NCI-H774 (cell line): ENCODE results near the gene FYN.

Experiments
- DNase-seq: peaks from one replicate; lab custom pipeline; 2025; lab: John Stamatoyannopoulos, UW

FYN gene

DNA sequence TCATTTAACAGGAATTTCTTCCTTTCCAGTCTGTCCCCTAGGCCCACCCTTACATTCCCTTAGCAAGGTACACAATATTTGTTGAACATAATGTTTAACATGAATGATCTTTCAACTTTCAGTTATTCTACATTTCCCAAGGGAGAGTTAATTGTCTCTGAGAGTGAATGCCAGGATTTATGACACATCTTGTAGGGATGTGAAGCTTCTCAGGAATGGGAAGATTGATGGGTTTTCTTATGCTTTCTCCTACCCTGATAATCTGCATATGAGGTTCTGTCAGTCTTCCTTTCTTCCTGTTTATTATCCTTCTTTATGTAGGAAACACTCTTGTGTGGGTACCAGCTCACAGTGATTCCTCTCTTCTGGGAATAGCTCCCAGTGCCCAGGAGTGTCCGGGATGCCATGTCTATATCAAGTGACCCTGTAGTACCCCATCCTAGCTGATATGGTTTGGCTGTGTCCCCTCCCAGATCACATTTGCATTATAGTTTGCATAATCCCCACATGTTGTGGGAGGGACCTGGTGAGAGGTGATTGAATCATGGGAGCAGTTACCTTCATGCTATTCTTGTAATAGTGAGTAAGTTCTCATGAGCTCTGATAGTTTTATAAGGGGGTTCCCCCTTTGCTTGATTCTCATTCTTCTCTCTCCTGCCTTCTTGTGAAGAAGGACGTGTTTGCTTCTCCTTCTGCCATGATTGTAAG is 7.1 kb upstream of the FYN start:
- no peak for DNase-seq

DNA sequence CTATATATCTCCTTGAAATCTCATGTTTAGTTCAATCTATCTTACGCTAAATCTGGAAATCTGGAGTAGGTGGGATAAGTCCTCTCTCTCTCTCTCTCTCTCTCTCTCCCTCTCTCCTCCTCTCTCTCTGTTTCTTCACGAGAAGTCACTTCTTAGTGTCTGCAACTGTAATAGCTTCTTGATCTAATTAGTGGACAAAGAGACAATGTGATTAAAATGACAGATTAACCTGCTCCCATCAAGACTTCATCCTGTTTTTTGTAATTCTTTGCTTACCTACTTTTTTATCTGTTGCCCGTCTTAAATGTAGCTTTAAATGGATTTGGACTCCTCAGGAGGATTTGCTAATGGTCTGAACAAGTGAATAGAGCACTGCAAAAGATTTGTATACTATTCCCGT is 2.5 kb upstream of the FYN start:
- no peak for DNase-seq

- DNase-seq: peak; percentile 62
These were observed 768 bp upstream of the FYN start for GRCh38 chr6:111874025-111874415.

DNA sequence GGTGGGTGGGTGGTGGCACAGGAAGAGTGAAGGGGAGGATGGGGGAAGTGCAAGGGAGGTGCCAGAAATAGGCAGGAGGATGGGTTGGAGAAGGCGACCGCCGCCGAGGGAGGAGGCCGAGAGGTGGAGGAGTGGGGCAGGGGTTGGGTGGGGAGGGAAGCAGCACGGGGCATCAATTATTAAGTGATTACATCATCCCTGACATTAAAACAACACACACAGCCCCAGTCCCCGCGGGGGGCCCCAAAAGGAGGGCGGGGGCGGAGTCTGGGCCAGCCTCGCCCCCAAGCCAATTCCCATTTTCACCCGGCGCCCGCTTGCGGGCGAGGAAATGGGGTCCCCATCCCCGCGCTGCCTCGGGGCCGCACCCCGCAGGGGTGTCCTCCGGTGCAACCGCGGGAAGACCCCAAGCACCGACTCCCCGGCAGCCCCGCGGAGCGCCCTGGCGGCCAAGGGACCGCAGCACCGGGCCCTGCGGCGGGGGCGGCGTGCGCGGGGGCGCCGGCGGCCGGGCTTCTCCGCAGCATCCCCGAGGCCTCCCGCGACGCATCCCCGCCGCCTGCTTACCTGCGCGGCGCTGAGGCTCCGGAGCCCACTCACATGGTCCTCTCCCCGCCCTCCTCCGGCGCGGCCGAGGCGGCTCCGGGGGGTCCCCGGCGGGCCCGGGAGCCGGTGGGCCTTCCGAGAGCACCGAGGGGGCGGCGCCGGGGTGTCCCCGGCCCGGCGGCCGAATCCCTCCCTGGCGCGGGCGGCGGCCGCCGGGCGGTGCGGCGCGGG is 663 bp downstream of the FYN start:
- peak; percentile 82 for DNase-seq

DNA sequence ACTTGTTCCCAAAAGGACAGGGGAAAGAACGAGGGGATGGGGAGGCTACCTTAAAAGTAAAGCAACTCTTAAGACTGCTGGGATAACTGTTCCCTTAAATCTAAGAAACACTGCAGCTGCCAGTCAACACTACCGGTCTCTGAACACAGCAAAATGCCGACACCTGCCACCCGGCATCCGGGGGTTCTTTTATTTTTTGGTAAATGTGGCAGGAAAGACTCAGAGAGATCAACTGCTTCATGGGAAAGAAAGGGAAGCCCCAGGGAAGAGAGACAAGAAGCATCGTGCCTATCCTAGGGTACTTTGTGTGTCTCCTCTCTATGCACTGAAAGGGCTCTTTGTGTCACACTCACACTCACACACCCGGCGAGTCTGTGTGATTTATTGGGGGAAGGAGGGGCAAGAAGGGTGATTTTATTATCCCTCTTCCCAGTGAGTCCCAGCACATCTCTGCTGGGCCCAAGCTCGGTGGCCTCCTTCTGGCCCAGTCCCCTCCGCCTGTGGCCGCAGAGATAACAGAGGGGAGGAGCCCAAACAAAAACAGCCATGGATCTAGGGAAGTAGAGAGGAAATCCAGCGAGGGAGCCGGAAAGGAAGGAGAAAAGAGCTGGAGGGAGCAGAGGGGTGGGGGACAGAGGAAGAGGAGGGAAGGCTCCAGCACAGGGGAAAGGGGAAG is 1.4 kb downstream of the FYN start:
- DNase-seq: peak; percentile 45

DNA sequence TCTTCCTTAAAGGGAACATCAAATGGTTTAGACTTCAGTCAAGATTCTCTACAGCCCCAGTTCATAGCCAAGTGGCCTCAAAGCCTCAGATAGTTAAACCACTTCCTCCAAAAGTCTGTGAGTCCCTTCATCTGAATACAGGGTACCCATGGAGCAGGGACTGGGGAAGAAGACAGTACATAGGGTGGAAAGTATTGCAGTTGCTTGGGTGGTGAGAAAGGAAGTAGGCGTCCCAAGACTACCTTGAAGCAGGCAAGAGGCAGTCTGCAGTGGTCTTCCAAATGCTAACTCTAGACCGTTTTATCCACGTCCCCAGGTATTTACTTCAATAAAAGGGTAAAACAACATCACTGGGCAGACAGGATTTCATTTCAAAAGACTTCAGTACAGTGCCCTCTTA is 2.0 kb downstream of the FYN start:
- no peak for DNase-seq

DNA sequence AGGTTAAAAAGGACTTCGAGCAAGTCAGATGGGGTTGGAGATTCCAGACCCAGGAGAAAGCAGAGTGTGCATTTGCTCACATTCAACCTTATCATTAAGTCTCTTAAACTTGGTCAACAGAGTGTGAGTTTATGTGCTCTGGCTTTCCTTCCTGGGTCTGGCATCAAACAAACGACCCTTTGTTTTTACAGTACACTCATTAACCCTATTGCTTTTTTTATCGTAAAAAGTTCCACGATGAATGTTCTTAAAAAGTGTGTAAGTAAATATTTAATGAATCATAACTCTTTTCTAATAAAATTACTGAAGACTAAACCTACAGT is 2.5 kb downstream of the FYN start:
- DNase-seq: no peak

- no peak for DNase-seq
These were observed 3.1 kb downstream of the FYN start for GRCh38 chr6:111870051-111870741.

DNA sequence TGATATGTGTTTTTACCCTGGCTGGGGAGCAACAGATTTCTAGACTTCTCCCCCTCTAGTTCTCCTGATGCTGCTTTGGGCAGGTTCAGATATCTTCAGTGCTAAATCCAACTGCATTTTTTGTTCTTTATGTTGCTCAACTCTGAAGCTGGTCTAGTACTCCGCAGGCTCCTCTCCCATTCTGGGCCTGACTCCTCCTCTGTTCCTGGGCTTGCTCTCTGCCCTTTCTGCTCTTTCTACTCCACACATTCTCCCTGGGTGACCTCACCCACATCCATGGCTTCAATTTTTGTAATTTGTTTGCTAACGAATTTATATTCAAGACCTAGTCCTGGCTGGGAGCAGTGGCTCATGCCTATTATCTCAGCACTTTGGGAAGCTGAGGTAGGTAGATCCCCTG is 6.4 kb downstream of the FYN start:
- DNase-seq: no peak

DNA sequence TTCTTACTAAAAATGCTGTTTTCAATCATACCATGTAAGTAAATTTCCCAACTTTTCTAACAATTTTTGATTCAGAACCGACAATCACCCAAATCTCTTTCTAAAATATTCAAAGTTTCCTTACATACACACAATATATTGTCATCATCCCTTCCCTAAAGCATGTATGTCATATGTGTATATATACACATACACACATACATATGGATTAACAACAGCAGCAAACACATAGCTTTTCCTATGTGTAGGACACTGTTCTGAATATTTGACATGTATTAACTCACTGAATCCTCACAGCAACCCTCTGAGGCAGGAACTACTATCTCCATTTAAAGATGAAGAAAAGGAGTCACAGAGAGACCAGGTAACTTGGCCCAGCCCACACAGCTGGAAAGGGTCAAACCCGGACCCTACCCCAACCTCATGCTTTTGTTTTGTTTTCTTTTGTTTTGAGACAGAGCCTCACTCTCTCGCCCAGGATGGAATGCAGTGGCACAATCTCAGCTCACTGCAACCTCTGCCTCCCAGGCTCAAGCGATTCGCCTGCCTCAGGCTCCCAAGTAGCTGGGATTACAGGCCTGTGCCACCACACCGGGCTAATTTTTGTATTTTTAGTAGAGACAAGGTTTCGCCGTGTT is 7.2 kb downstream of the FYN start:
- DNase-seq: no peak

DNA sequence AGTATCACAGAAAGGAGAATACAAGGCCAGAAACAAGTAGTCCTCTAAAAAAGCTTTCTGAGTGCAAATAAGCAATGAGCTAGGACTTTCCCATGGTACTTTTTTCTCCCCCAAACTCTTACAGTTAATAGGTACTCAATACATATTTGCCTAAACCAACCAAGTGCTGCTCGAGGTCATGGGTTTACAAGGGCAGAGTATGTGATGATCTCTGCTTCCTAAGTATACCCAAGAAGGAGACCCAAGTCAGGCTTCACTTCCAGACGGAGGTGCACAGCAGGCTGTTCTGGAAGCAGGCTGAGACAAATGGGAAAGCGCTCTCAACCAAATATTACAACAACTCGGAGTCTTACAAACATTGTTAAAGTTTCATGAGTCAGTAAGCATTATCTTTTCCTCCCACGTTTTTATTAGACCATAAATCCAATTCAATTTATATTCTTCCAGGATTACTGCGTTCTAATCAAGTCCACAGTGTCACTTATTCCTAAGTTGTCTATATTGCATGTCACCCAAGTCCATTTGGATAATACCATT is 8.1 kb downstream of the FYN start:
- DNase-seq: no peak

DNA sequence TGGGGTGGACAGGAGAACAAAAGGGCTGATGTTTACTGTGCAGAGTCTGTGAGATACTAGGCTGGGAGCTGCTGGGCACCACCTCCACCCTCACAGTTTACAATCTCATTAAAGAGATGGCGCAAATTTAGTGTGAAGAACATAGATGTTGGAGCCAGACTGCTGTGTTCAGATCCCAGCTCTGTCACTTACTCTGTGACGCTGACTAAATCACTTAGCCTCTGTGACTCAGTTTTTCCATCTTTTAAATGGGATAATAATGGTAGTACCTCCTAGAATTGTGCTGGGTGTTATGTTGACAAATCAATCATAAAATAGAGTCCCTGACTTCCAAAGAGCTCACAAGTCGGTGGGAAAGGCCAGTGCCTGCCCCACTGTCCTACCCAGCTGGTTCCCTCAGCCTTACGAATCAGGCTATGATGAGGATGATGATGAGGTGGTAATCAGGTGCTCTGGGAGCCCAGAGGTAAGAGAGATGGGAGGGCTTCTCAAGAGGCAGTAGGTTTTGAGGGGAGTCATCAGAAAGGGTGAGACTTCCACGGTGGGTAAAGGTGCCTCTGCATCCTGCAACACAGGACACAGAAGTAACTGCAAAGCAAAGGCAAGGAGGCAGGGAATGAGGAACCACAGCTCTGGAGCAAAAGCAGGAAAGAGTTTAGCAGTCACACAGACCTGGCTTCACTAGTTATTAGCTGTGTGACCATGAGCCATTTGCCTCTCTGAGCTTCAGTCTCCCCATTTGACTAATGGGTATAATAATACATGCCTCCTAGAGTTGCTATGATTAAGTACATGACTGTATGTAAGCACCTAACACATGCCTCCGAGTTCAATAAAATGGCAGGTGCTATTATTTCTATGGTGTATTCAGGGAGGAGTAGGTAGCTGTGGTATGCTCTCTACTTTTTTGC is 8.9 kb downstream of the FYN start:
- DNase-seq: peak; percentile 46

GRCh38 chr6:111862741-111863140 is 10.5 kb downstream of the FYN start:
- DNase-seq: no peak

GRCh38 chr6:111862314-111862713 is 10.9 kb downstream of the FYN start:
- DNase-seq: no peak

DNA sequence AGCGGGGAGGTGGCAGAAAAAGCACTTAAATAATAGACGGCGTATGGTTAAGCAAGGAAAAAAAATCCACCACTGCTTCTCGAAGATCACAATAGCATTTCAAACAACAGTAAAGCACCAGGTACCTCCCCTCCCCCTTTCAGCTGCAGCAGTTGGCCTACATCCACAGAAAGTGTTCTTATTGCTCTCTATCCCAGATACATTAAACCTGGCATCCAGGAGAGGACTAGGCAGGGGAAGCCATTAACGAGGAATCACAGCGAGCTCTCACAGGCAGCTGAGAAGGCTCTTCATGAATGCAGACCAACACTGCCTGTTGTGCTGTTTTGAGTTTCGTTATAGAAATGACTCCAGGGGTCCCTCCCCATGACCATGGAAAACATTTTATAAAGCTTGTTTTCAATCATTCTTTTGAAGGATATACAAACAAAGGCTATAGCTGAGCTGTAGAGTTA is 11.8 kb downstream of the FYN start:
- DNase-seq: peak; percentile 74

GRCh38 chr6:111858347-111858746 is 14.9 kb downstream of the FYN start:
- no peak for DNase-seq

- no peak for DNase-seq
These were observed 15.4 kb downstream of the FYN start for GRCh38 chr6:111857674-111858337.

DNA sequence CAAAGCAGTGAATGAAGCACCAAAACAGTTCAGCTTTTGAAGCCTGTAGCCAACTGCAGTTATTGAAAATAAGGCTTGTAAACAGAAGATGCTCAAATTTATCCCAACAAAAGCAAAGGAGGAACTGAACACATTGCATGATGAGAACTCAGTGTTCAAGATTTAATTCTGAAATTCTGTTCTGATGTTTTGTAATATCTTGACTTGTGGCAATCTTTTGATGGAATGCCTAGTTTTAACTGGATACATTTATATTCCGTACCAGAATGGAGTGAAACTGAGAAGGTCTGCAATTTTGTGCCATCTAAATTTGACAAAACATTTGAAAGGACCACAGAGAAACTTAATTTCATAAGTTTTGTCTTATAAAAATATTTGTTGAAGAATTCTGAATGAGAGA is 17.5 kb downstream of the FYN start:
- DNase-seq: no peak

- DNase-seq: no peak
These were observed 18.6 kb downstream of the FYN start for GRCh38 chr6:111854683-111855082.

DNA sequence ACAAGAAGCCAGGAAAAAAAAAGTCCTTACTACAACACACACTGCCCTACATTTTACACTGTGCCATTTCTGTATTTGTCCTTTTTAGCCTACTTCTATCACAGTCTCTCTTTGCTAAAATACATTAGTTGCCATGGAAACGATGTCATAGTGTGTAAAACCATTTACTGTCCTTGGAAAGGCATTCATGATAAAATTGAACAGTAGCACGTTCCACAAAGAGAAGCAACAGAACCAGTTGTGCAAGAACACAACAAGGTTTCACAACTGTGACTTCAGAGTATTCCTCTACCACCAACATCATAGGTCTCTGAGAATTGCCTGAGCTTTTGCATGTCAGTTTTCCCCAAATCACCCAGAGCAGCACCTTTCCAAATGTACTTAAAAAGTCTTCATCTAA is 20.5 kb downstream of the FYN start:
- peak; percentile 78 for DNase-seq
